Activated CD4-positive, CD25-positive, alpha-beta regulatory T cell treated with anti-CD3 and anti-CD28 coated beads, Interleukin-2, amount 50 U/mL, for 16 hours (primary cell): ENCODE measurements around the gene LCA5L.

ENCODE experiments used
- DNase-seq: peaks from one replicate; pipeline ENCODE4 v3.0.0-alpha.2; 2020; ENCODE audit warnings: low read depth, low spot score

Gene LCA5L

DNA sequence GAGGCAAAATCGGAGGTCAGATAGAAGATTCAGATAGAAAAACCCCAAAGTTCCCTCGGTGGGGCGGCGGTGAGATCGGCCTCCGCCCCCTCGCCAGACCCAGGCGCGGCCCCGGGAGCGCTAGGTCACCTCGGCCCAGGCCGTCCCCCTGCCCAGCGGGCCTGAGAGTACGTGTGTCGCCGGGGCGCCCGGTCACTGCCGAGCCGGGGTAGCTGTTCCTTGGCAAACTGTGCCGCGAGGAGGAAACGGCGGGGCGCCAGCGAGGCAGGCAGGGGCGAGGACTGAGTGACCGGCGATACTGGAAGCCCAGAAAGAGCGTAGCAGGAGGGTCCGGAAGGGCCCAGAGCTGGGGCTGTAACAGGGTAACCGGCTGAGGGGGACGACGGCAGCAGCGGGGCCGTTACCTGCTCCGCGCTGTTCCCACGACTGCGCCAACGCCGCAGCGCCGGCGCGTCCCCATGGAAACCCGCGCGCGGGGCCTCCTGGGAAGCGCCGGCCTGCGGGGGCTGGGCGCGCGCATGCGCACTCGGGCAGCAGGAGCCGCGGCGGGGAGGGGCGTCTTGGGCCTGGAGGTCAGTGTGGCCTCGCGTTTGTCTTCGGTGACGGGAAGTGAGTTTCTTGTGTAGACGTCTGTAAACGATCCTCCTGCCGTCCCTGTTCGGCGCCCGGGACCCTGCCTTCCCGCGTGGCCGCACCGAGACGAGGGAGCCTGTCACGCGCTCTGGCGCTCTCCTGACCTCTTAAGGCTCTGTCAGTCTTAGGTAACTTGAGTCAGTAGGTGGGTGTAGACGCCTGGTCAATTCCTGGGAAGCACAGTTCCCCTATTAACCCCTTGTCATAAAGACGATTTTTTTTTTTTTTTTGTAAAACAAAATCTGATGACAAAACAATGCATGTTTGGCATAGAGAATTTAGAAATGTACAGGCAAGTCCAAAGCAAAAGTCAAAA lies at the start of gene LCA5L:
LCA5L (minus strand) TSS at position 458 of the 949 bp plus-strand sequence. CDS start 17,285 bp downstream, outside the sequence.
- DNase-seq, result peak; percentile 73

DNA sequence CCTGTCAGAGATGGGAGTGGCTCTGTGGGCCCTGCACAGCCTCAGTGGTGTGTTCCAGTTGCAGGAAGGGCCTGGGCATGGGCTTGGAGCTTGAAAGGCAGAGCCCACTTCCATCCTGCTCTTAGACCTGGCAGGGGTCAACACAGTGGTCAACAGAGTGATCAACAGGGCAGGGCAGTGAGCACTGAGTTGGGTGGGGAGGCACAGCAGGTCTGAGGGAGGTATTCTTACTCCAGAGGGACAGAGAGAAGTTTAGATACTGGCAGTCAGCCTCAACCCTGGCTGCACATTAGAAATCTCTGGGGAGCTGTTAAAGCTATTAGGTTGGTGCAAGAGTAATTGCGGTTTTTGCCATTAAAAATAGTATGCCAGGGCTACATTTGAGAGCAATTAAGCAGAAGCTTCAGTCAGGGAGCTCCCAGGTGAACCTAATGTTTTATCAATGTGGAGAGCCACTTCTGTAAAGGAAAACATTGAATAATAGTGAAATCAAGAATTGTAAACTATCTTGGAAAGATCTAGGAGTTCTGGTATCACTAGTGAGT lies 43.9 kb upstream of the LCA5L start:
- DNase-seq, result no peak

DNA sequence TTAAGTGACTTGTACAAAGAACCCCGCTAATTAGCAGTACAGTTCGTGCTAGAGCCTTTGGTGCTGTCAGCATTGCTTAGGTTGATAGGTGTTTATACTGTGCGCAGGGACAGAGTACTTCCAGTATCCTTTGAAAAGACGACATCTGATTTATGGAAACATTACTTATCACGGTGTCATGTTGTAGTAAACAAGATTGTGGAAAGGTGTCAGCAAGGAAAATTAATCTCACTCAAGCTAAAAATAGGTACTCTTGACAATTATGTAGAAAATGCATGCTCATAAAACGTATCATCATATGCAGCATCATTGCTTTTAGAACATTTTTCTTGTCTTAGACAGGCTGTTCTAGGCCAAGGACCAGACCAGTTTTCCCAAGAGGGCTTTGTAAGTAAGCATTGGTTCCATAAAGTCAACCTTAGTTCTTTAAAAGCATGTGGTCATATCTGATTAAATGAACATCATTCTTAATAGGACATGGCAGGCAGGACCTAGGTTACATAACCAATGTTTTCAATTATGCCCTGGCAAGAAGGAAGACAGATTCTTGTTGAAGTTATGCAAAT lies 39.2 kb upstream of the LCA5L start:
- DNase-seq, result no peak

DNA sequence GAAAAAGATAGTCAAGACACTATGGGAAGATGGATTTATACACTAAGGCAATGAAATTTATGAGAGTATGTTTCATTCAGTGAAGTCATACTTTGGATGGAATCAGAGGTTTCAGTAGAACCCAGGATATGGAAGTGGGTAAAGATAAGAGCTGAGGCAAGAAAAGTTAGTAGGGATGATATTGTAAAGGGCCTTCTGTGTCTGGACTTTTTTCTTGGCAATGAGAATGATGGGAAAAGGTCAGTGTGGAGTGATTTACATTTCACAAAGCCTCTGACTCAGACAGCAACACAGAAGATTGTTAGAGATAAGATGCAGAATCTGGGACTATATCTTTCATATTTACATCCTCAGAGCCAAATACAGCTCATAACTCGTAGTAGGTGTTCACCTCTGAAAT lies 38.3 kb upstream of the LCA5L start:
- no peak for DNase-seq

DNA sequence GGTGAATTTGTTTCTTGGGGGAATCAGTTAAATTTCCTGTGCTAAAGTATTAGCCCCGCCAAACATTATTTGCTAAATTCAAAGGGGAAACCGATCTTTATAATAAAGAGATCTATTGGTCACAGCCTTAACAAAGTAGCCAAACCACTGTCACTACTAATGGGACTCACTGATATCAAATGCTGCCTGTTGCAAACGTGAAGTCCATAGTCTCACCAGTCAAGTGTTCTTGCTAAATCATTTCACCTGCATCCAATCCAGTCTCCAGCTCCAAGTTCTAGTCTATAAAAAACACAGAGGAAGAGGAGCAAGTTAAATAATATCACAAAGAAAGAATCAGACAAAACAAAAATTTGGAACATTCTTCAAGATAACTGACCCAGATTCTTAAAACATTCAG lies 36.3 kb upstream of the LCA5L start:
- DNase-seq, result no peak

DNA sequence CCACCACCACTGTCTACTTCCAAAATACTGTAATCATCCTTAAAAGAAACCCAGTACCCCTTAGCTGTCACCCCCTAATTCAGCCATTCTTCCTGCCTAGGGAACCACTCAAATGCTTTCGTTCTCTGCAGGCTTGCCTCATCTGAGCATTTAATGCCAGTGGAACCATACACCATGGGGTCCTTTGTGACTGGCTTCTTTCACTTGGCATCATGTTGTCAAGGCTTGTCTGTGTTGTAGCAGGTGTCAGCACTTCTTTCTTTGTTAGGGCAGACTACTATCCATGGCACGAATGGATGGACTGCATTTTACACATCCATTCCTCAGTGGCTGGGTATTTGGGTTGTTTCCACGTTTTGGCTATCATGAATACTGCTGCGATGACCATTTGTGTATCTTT lies 34.7 kb upstream of the LCA5L start:
- DNase-seq, result no peak

DNA sequence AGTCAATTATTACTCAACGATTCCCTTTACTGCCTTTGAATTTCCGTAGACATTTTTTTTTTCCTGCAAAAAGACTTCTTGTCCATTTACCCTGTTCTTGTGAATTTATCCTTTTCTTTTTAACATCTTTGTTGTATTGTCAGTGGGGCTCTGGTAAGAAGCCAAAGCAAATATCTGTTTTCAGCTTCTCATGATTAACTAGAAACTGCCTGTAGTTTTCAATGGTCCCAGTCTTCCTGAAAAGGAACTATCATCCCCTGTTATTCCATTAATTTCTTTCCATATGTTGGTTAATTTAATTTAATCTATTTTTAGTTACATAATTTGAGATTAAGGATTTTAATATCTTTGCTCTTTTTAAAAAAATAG lies 34.2 kb upstream of the LCA5L start:
- no peak for DNase-seq

DNA sequence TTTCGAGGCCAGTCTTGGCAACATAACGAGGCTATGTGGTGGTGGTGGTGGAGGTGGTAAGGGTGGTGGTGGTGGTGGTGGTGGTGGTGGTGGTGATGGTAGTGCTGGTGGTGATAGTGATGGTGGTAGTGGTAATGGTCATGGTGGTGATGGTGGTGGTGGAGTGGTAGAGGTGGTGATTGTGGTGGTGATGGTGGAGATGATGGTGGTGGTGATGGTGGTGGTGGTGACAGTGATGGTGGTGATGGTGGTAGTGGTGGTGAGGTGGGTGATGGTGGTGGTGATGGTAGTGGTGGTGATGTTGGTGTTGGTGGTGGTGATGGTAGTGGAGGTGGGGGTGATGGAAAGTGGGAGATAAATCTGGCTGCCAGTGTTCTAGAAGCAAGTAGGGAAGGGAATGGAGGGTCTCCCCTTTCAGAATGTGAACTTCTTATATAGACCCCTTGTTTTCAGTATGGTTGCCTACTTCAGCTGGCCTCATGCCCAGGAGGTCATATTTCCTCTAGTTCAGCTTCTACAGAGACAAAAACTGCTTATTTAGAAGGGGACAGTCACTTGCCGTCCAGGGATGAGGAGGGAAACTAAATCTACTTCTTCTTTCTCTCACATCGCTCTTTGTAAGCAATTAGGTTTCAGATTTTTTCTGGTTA lies 33.7 kb upstream of the LCA5L start:
- no peak for DNase-seq

DNA sequence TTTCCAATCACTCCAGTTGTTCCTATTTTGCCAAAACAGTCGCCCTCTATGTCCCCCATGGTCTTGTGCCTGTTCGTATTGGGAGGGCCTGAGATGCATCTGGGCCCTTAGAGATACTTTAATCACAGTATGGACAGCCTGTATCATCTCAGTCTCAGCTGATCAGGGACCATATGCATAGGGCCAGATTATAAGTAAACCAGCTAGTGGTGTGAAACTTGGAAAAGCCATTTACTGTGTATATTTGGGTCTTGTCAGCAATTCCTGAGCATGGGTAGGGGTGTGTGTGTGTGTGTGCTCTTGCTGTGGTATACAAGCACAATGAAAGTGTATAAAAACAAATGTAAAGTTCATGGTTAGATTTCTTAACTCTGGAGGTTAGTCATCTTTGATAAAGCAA lies 29.0 kb upstream of the LCA5L start:
- no peak for DNase-seq

DNA sequence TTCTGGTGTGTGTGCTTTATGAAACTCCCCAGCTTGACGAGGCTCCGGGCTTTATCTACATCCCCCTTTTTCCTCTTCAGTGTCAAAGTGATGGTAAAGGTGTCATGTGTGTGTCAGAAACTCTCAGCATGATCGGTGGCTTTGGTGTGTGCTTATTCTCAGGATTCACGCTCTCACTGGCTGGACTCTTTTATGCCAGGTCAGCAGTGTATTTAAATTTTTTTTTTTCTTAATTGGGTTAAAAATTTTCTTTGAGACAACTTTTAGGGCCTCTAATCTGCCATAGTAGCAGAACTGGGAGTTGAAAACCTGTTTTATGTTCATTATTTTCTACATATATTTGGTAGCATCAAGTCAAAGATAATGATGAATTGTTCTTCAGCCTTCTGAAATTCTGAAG lies 27.2 kb upstream of the LCA5L start:
- DNase-seq, result no peak

DNA sequence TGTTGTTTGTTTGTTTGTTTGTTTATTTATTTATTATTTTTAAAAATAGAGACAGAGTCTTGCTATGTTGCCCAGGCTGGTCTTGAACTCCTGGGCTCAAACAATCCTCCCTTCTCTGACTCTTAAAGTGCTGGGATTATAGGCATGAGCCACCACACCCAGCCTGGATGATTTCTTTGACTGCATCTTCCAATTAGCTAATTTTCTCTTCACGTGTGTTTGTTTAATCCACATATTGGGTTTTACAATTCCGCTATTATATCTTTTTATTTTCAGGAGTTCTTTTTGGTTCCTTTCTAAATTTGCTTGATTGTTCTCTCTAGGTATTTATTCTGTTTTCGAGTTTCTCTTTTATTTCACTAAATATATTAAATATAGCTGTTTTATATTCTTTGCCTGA lies 26.0 kb upstream of the LCA5L start:
- DNase-seq, result no peak

DNA sequence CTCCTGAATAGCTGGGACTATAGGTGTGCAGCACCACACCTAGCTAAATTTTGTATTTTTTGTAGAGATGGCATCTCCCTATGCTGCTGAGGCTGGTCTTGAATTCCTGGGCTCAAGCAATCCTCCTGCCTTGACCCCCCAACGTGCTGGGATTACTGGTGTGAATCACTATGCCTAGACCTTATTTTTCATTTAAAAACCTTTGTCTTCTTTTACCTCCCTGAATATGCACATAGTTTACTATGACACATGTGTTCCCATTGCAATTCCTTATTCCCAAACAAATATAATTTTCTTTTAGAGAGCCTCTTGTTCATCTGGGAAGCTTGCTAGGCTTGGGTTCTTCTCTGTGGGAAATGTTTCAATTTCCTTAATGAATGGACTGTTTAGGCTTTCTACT lies 23.0 kb upstream of the LCA5L start:
- no peak for DNase-seq

DNA sequence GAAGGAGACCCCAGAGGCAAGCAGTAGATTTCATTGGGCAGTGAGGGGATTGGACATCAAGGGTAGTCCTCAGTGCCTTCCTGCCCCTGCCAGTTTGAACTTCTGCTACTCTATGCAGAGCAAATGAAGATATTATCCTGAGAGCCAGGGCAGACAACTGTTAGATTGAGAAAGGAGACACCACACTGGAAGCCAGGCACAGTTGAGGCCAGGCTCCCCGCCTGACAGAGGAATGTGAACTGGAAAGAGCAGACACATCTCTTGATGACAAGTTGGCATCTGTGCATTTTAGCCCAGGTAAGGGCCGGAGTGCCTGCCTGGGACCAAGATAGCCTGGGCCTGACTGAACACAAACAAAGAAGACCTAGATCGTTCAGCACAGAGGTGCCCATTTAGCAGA lies 22.2 kb upstream of the LCA5L start:
- no peak for DNase-seq

DNA sequence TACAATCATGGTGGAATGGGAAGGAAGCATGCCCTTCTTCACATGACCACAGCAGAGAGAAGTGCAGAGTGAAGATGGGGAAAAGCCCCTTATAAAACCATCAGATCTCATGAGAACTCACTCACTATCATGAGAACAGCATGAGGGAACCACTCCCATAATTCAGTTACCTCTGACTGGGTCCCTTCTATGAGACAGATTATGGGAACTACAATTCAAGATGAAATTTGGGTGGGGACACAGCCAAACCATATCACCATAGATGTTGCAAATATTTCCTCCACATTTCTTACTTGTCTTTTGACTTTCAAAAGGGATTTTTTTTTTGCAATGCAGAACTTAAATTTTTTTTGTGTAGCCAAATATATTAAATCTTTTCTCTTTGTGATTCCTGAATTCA lies 21.0 kb upstream of the LCA5L start:
- DNase-seq, result no peak

DNA sequence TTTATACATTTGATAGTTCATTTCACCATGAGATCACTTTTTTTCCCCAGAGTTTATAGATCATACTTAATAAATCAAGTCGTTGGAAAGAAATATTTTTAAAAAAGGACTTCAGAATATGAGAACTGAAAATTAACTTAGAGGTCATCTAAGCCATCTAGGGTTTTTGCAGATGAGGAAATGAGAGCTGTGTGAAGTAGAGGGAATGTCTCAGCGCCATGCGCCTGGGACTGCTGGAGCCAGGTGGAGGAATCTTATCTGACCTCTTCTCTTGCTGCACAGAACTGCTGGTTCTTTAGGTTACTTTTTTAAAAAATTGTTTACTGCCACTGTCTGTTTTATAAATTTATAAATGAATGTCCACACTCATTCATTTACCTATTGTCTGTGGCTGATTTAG lies 17.7 kb upstream of the LCA5L start:
- DNase-seq, result no peak

DNA sequence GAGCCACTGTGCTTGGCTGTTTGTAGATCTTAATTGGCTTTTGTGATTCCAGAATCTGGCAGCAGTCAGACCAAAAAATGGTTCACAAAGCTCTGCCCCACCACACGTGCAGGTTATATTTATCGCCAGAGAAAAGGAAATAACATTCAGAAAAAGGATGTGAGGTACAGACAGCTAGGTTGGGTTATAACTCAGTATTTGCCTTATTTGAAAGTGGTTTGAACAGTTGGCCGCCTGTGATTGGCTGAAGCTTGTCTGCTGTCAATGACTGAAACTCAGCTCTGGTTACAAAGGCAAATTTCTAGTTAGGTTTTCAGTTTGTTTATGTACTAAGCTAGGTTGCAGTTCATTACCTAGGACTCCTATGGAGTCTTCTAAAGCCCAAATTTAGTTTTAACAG lies 15.8 kb upstream of the LCA5L start:
- DNase-seq, result no peak

DNA sequence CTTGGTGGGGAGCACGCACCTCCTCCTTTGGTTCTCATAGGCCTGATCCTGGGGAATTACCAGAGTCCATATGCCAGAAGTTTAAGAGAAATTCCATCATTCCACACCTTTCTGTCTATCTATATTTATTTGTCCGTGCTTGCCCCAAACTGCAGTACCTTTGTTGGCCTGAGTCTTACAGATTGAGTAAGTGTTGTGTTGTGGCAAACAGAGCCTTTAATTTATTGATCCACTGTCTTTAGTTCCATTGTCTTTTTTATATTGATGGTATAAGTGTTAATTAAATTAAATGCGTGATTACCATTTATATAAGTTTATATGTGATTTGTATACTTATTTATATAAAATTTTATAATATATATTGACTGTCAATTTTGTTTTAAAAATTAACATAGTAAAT lies 11.1 kb upstream of the LCA5L start:
- DNase-seq, result no peak

DNA sequence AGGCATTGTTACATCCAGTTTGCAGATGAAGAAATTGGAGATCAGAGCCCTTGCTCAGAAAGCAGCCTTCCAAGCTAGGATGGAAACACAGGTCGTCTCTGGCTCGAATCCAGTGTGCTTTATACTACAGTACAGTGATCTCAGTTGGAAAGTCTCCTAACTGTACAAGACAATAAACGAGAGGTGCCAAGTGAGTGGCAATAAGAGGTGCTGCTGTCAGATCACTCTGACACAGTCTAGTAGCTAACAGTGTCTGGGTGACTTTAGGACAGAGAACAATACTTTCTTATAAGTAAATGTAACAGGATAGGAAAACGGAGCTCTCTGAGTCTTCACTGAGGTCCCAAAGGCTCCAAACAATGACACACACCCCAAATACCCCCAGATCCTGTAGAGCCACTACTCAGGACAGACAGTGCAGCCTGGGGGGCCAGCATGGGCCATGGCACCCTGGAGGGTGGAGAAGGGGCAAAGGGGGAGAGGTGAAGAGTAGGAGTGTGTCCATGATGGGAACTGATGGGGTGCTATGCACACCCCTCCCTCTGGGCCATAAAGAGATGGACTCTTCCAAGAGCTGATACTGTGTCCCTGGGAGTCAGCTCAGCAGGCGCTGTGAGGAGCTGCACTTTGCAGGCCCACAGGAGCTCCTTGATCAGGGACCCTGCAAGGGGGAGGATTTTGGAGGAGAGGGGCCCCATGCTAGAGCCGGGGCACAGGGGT lies 9.5 kb upstream of the LCA5L start:
- DNase-seq, result no peak

DNA sequence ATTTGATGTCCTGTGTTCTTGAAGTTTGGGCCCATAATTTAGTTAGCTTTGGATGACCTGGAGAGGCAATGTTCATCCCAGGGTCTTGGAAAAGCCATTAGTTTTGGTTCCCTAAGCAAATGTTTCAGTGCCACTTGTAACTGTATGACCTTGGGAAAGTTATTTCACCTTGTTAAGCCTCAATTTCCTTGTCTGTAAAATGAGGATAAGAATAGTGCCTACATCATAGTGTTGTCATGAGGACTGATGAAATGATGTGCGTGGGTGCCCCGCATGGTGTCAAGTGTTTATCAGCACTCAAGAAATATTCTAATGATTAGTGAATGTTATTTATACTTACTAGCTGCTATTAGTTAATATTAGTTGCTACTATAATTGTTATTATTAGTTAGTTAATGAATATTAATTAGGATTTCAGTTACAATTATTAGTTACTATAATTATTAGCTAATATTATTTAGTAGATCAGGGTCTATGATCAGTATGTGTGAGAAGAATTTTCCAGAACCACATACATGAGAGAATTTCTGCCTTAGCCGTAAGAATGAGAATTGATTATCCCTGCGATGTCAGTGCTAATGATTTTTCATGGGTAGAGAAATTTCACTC lies 8.1 kb upstream of the LCA5L start:
- DNase-seq, result no peak

DNA sequence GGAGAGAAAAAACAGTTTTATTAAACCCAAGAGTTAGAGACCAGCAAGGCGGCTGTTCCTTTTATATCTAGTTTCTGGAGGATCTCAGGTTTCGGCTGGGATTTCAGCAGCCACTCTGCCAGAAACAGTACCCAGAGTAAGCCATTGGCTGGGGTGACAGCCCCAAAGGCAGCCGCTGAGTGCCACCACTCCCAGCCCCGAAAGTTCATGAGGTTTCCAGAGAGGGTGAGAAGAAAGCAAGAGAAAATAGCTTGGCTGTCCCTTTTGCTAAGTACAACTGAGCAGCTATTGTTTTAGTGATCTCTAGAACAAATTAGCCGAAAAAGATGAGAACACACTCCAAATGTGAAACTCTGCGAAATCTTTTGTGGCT lies 7.4 kb upstream of the LCA5L start:
- no peak for DNase-seq

DNA sequence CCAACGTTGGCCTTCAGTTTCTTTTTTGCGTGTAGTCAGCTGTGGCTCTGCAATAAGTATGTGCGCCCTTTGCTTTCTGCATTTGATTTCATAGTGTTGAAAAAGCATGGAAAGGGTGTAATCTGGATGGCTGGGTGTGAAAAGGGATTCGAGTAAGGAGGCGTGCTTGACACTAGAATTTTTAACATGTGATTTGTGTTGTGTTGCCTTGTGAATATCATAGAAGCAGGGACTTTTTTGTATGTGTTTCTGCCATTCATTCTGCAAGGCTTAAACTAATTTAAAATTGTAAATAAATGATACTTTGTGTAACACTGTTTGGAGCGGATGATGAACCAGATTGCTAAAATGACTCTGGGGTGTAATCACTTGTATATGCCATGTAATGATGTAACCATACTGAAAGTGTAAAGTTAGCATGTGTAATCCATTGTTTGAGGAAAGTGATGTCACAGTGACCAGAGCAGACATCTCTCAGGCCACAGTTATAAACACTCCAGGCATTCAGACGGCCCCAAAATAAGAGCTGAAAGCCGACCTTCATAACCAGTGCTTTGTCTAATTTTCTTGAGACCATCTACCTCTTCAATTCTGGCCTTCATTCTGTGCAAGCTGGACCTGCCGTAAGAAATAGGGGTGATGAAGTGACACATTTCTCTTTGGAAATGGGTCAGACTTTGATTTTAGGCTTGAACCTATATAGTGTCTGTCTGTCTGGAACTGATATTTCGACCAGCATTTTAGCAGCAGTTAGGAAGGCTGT lies 6.8 kb upstream of the LCA5L start:
- no peak for DNase-seq
